HG02943 (cell line): ENCODE results near the gene DGKE.

ENCODE experiments used
- ATAC-seq: cut with Tn5 transposase; IDR thresholded peaks from one replicate; pipeline ENCODE4 v1.9.1; 2021; ENCODE audit warnings: mild to moderate bottlenecking, low read depth, moderate library complexity; ENCODE audit not compliant: unreplicated experiment

DGKE gene

DNA sequence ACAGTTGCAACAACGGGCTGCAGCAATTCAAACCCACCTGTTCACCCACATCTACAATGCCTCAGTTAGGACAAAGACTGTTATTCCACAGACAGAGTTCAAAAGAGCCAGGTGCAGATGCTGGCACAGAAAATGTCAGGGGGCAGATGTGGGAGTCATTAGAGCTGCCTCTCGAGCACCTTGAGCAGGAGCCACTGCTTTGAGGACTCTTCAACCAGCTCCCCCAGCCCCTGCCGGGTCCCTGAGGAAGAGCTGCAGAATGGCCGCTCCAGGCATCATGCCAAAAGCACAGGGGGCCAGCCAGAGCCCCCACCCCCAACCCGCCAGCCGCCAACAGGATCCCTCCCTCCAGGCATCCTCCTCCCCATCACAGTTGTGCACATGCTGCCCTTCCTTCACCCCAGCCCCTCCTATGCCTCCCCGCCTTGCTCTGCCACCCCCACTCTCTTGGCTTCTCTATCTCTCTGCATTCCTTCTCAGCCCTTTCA is 21.0 kb upstream of the DGKE start:
- no peak for ATAC-seq

DNA sequence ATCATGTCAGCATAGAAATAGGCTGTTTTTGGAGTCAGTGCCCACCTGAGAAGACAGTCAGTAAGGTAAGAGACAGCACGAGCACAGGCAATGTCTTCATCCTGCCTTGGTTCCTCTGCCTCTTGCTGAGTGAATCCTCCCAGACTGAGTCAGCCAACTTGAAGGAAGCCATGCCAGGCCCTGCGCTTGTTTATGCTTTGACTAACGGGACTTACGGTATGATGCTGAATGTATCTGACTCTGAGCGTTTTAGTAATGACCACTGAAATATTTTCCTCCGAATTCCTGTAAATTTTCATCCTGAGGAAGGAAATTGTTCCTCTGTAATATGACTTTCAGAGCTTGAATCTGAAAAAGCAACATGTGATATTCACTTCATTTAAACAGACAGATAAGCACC is 18.2 kb upstream of the DGKE start:
- no peak for ATAC-seq

DNA sequence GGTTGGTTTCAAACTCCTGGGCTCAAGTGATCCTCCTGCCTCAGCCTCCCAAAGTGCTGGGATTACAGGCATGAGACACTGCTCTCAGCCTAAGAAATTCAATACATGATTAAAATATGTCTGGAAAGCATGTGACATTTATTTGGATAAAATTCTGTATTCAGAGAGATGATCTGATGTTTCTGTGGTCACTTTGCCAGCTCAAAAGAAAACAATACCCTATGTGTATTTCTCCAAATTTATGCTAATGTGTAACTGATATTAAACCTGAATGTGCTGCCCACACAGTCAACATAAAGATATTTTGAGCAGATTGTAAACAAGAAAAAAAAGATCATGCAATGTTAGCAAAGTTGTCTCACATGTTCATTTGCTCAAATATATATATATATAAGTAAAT is 16.9 kb upstream of the DGKE start:
- ATAC-seq = no peak

DNA sequence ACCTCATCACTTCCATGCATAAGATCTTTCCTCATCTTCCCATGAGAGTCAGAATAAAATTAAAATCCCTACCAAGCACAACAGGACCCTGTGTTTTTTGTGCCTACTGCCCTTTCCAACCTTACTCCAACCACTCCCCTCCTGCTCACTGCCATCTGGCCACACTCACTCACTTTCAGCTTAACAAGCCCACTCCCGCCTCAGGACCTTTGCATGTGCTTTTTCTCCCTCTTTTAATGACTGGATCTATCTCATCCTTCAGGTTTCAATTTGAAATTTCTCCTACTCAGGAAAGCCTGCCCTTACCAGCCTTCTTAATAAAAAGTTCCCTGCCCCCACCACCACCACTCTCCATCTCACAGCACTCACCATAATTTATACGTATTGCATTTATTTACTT is 14.9 kb upstream of the DGKE start:
- no peak for ATAC-seq

DNA sequence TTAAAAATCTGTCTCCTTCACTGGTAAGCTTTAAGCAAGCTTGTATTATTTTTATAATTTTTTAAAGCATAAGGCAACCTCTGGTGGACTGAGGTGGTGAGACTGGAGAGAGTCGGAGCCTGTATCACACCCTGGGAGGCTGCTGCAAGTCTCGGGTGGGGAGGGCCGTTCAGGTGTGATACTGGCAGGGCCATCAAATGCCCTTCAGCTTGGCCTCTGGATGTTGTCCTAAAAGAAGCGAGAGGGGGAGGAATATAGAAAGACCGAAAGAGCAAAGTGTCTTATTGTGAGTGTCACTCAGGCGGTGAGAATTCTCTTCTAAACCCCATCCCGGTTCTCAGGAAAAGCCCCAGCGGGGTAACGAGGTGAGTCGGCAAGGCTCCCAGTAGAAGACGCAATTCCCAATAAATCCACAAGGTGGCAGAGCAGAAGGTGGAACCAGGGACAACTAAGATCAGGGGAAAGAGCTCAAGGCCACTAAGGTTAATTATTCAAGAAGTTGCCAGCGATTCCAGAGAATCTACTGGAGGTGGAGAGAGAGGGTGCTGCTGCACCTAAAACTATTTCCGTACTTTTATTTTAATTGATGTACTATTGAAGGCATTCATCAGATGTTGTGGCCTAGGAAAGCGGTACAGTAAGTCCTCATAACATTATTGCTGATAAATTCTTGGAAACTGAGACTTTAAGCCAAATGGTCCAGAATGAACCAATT is 14.4 kb upstream of the DGKE start:
- ATAC-seq = peak; percentile 67

DNA sequence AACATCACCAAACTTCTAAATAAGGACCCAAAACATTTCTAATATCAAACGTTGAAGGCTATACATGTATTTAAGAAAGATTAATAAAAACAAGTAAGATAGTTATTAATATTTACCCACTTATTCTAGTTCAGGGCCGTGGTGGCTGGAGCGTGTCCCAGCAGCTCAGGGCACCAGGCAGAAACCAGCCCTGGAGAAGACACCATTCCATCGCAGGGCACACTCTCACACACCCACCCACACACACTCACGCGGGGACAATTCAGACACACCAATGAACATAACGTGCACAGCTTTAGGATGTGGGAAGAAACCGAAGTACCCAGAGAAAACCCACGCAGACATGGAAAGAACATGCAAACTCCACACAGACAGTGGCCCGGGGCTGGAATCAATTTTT is 13.7 kb upstream of the DGKE start:
- ATAC-seq = no peak

DNA sequence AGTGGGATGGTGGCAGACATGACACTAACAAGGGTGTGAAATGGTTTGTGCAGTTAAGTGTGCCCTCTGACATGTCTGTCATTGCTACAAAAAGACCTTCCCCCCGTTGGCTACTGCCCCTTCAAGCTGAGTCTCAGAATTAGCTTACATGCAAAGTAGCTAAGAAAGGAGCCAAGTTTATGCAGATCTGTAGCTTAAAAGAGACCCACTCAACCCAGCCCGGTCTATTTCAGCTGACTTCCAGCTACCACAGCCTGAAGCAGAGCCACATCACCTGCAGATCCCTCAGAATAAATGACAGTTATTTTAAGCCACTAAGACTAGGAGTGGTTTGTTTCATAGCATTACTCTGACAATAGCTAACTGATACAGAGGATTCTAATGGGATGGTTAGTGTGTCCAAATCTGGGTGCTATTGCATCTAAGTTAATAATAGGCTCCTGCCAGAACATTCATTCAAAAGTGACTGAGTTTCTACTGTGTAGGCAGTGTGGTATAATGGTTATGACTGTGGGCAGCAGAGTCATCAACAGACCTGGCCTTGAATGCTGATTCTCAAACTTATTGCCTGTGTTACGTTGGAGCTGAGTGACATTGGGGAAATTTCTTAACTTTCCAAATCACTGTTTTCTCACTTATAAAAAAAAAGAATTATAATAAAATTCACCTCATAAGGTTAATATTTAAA is 12.0 kb upstream of the DGKE start:
- no peak for ATAC-seq

DNA sequence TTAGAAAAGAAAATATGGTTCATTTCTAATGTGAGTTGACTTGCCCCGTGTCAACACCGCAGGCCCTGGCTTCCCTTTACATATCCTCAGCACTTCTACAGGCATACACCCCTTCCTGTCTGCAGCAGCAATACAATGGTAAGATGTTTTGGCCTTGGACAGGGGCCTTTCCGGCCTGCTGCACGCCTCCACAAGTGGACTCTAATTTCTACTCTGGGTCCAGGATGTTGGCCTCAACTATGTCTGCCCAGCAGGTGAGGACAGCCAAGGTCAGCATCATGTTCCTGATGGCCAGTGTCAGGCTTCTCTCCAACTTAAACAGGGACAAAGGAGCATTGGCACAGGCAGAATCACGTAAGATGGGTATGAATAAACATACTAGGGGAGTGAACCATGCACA is 11.2 kb upstream of the DGKE start:
- no peak for ATAC-seq

DNA sequence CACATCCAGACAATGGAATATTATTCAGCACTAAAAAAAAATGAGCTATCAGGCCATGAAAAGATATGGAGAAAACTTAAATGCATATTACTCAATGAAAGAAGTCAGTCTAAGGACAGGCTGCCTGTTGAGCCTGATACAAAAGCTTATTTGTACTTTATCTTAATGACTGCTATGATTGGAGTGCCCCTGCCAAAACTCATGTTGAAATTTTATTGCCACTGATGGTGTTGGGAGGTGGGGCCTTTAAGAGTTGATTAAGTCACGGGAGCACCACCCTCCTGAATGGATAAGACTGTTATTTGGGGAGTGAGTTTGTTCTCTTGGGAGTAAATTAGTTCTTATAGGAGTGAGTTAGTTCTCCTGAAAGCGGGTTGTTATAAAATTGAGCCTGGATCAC is 10.1 kb upstream of the DGKE start:
- no peak for ATAC-seq

DNA sequence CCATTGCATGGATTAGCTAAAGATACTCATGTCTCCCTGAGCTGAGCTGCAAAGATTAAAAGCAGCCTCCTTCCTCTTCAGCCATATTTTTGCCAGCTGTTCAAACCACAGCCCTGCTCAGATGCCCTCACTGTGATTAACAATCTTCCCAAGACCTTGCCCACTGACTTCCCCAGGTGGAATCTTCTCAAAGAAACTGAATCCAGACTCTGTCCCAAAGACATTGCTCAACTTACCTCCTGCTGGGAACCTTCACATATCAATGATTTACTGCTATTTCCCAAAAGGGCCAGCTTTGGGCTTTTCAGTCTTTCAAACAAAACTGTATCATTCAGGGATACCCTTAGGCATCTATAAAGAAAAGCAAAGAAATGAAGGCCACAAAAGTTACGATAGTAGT is 9.4 kb upstream of the DGKE start:
- no peak for ATAC-seq

DNA sequence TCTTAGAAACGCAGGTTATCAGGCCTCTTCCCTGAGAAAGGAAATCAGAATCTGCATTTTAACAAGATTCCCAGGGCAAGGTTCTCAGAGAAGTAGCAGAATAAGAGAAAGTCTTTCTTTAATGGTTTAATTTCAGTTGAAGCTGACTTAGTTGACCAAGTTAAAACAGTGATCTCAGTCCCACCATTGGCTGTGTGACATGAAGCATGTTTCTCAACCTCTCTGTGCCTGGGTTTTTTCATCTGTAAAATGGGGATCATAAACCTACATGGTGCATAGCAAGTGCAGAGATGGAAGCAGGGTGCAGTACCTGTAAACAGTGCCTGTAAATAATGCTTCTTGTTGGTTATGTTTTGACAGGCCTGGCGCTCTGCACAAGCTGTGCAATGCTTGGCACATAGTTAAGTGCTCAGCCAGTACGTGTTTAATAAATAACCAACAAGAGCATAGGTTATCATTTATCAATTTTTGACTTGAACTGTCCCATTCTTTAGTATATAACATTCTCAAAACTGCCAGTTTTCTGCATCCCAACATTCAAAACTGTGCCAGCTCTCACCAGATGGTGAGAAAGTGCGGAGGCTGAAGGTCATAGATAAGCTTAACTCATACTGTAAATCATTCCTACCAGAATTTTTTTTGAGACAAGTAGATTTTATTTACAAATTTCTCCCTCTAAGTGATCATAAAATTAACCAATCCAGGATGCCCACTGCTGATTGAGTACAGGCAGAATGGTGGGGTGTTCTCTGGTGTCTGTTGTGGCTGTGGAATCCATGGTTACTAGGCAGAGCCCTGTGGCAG is 7.1 kb upstream of the DGKE start:
- ATAC-seq = no peak

DNA sequence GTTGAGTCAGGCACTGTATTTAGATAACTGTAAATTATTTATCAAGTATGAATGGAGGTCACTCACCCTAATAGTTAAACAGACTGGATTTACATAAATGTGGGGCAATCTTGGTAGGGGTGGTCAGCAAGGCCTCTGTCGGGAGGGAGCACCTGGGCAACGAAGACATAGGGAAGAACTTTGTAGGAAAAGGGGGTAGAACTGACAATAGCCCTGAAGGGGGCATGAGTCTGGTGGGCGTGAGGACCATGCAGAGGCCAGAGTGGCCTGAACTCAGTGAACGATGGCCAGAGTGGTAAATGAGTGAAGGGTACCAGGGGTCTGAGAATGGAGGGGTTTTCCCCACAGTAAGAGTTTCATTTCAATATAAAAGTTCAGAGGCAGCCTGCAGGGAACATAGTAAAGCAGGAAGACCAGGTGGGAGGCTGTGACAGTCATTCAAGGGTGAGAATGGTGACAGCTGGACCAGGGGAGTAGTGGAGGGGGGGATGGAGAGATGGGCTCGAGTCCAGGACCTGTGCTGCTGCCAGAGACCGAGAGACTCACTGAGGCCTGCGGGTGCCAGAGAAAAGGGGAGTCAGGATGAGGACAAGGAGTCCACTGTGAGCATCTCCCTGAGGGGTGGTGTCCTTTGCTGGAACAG is 3.1 kb upstream of the DGKE start:
- ATAC-seq = no peak

DNA sequence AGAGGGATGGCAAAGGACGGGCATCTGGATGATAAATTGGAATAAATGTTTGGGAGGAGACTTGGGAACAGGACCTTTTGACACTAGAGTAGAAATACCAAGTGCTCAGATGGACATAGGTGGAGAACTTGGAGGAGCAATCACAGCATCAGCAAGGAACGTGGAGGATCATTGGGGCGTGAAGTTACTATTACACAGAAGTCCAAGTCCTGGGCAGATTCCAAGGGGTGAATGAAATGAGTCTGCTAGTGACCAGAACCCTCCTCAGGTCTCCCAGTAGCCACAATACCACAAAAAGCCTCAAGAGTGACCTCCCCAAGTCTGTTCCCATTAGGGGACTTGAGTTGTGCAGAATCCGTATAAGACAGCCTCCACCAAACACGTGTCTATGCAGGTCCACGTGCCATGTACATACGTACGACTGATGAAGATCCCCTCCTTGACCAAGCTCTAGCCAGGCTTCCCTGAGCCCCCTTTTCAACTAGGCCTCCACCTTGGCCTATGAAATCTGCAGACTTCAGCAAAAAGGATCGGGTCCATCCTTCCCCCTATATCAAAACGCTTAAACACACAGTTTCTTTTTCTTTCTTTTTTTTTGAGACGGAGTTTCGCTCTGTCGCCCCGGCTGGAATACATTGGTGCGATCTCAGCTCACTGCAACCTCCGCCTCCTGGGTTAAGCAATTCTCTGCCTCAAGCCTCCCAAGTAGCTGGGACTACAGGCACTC is 2.4 kb upstream of the DGKE start:
- ATAC-seq = no peak

DNA sequence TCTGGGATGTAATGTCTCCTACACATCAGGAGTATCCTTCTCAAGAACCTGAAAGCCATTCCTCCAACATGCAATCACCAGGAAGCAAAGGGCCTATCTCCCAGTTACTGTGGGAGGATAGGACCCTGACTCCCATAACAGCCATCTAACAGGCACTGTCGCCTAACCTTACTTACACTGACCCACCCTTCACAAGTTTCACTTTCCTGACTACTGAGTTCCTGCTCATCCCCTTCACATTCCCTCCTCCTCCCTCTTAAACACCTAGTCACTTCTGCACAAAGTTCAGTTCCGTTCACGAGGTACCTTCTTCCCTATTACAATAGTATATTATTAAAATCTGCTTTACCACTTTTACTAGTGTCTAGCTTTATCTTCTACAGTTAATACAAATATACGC is 1.5 kb upstream of the DGKE start:
- ATAC-seq = no peak

DNA sequence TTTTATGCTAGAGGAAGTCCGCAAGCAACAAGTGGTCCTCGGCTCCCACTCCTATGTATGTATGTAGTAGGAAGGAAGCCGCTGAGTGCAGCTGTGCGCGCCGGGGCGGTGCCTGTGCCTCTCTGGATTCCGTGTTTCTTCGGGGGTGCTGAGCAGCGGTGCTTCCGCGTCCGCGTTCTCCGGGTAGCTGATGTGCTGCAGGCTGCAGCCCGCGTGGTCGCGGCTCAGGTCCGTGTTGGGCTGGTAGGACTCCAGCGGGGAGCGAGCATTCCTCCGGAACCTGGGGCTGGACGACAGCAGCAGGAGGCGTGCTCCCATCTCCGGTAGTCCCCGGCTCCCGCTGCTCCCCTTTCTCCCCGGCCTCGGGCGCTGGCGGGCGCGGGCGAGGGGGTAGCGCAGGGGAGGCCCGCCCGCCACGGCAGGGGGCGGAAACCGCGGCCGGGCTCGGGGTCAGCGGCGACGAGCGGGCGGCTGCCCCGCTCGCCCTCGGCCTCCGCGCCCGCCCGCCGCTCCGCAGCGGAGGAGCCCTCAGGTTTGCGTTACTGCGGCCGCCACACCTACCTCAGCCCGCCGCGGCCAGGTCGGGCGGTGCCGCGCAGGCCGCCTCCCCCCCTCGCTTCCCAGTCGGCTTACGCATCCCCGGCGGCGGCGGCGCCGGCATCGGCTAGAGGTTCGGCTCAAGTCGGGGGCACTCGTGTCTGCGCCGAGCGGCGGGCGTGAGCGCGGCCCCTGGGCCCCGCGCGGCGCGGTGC is 718 bp upstream of the DGKE start:
- peak; percentile 44 for ATAC-seq

DNA sequence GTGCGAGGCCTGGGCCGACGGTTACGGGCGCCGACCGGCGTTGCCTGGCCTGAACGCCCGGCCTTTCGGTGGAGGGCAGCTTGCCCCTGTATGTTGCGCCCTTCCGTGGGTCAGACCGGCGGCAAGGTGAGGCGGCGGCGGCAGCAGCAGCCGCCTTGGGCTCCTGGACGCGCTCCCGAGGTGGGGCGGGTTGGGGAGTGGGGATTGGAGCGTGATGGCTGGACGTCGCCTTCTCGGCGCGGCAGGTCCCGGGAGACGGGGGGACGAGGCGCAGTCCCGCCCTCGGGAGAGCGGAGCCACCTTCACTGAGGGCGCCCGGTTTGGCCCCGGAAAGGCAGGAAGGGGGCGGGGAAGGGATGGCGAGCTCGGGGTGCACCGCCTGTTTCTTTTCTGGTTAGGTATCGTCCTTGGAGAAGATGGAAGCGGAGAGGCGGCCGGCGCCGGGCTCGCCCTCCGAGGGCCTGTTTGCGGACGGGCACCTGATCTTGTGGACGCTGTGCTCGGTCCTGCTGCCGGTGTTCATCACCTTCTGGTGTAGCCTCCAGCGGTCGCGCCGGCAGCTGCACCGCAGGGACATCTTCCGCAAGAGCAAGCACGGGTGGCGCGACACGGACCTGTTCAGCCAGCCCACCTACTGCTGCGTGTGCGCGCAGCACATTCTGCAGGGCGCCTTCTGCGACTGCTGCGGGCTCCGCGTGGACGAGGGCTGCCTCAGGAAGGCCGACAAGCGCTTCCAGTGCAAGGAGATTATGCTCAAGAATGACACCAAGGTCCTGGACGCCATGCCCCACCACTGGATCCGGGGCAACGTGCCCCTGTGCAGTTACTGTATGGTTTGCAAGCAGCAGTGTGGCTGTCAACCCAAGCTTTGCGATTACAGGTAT is 671 bp downstream of the DGKE start:
- ATAC-seq = peak; percentile 32

DNA sequence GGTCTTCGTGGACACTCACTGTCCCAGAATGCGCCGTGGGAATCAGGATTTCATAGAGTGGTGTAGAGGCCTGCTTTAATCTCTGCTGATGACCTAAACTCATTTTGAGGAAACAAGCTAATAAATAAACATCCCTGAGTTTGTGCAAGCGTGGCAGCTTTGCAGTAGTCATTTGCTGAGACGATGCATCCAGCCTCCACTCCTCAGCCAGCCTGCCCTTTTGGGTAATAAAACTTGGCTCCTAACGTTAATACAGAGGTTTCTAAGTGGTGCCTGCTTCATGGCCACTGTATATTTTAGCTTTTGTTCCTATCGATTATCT is 1.3 kb downstream of the DGKE start:
- ATAC-seq = no peak

DNA sequence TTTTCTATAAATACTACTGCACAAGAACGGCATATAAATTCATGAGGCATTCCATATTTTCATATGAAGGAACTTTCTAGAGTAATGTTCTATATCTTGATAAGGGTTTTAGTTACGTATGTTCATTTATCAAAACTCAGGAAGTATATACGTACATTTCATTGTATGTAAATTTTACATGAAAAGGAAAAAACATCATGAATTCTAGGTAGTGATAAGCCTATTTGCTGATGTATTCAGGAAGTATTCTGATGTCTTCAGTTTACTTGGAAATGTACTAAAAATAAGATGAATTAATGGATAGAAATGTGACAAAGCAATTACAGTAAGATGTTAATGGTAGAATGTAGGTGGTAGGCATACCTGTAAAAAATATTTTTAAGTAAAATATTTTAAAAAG is 4.7 kb downstream of the DGKE start:
- ATAC-seq = no peak

DNA sequence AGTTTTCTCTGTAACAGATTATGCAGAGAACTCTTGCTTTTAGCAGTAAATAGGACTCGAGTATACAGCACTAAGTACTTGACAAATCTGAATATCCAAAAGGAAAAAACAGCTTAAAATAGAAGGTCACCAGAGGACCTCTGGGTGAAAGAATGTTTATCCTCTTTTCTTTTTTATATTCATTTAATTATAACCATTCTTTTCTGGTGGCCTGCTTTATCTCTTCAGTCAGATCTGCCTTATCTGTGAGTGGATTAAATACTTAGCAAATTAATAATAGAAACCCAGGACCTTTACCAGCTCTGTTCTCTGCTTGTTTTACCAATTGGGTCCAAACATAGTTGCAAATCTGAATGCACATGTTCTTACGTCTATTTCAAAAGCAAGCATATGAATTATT is 8.6 kb downstream of the DGKE start:
- no peak for ATAC-seq
